HPDE6-E6E7 (cell line): ENCODE results near the gene GLB1L3.
A peak's percentile ranks its signal among the peaks of the same experiment; 100 is the strongest.
"Not testable (repeated sequence)": the region's sequence is repeated elsewhere in the genome, so short reads cannot be mapped to it uniquely, and the experiment has no call there.

Experiments
- DNase-seq: peaks from one replicate; pipeline ENCODE4 v3.0.0; 2011; ENCODE audit warnings: missing footprints; ENCODE audit errors: extremely low spot score

Gene GLB1L3

DNA sequence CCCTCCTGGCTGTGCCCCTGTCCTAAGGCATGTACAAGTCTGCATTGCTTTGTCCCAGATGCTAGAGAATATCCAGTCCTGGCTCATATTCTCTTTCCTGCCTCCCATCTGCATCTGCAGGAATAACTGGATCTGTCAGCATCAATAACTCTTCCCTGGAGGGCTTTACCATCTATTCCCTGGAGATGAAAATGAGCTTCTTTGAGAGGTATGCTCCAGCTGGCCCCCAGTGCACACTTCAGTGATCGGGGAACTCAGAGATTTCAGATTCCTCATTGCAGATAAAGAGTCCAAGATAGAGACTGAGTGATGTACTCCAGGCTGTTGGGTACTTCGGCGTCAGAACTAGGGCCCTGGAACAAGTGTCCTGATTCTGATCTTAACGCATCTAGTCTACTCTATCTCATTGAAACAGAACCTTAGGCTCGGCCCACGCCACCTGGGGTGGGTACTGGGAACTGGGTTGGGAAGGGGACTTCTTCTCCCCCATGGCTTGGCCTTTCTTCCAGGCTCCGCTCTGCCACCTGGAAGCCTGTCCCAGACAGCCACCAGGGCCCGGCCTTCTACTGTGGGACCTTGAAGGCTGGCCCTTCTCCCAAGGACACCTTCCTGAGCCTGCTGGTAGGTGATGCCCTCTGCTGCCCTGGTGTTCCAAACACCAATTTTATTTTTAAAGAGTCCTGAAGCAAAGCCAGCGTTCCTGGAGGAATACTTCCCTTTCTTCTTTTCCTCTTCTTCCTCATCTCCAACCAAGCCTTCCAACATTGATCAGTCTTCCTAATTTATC is 37.8 kb downstream of the GLB1L3 start:
- DNase-seq = no peak

DNA sequence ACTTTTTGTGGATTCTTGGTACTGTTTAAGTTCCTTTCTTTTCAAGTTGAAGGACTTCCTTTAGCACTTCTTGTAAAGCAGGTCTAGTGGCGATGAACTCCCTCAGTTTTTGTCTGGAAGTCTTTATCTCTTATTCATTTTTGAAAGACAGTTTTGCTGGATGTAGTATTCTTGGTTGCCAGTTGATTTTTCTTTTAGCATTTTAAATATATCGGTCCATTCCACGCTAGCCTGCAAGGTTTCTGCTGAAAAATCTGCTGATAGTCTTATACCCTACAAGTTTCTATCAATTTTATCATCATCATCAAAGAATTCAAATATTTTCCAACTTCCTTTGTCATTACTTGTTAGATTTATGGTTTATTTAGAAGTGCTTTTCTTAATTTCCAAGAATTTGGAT is 40.9 kb downstream of the GLB1L3 start:
- no peak for DNase-seq

DNA sequence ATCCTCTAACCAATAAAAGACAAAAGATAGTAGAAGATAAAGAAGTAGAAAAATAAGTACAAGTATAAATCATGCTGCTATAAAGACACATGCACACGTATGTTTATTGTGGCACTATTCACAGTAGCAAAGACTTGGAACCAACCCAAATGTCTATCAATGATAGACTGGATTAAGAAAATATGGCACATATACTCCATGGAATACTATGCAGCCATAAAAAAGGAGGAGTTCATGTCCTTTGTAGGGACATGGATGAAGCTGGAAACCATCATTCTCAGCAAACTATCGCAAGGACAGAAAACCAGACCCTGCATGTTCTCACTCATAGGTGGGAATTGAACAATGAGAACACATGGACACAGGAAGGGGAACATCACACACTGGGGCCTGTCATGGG is 45.2 kb downstream of the GLB1L3 start:
- DNase-seq = not testable (repeated sequence)

- DNase-seq = no peak
Measured at GRCh38 chr11:134322553-134322952, 46.4 kb downstream of the GLB1L3 start.

DNA sequence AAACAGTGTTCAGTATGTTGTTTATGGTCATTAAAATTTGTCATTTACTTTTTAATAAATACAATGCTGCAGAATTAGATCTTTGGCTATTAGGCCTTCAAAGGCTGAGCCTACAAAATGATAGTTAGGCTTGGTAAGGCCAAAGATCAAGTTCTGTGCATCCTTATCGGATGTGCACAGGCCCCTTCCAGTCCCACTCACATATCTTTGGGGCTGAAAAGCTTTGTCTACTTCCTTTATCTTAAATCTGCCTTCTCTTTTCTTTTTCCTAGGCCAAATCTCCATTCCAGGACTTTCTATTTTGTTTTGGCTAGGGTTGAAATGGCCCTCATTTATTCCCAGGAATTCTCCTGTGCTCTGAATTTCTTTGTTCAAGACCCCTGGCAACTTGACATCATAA is 52.3 kb downstream of the GLB1L3 start:
- DNase-seq = no peak

- no peak for DNase-seq
Measured at GRCh38 chr11:134330611-134331353, 54.6 kb downstream of the GLB1L3 start.

GRCh38 chr11:134331354-134332188 is 55.4 kb downstream of the GLB1L3 start, which contains the start of gene GLB1L2:
Gene GLB1L2 (plus strand): TSS chr11:134331988. CDS start chr11:134332062, 74 bp downstream.
- DNase-seq = peak; percentile 75

DNA sequence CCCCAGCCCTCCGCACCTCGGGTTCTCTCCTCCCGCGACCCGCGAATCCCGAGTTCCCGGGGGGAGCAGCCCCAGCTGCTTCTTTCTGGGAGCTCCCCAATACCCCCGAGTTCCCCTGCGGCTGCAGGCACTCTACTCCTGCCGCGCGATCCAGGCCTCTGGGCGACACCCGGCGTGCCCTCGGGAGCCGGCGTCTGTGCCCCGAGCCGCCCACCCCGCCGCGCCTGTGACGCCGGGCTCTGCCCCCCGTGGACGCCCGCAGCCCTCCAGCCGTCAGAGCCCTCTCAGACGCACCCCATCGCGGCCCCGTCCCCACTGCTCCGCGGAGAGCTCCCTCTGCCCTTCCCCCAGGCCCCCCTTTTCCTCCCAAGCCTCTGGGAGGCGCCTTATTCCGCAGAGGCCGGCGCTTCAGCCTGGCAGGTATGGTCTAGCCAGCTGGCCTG is 56.0 kb downstream of the GLB1L3 start:
- peak; percentile 6 for DNase-seq

- no peak for DNase-seq
Measured at GRCh38 chr11:134332782-134333181, 56.6 kb downstream of the GLB1L3 start.

GRCh38 chr11:134333312-134333711 is 57.1 kb downstream of the GLB1L3 start:
- no peak for DNase-seq

DNA sequence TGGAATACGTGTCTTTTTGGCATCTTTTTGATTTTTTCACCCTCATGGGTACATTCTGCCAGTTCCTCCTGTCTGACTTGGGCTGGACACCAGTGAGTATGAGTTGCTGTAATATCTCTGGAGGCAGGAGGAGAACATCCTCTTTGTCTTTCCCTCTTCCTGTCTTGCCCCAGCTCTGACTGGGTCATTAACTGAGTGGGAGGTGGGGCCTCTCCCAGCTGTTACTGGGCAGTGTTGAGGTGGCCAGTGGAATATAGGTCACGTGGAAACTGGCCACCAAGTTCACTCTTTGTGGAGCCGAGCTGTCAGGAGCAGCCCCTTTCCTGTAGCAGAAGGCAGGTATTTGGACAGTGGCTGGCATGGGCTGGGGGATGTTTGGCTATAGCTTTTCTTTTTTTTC is 57.8 kb downstream of the GLB1L3 start:
- DNase-seq = no peak

DNA sequence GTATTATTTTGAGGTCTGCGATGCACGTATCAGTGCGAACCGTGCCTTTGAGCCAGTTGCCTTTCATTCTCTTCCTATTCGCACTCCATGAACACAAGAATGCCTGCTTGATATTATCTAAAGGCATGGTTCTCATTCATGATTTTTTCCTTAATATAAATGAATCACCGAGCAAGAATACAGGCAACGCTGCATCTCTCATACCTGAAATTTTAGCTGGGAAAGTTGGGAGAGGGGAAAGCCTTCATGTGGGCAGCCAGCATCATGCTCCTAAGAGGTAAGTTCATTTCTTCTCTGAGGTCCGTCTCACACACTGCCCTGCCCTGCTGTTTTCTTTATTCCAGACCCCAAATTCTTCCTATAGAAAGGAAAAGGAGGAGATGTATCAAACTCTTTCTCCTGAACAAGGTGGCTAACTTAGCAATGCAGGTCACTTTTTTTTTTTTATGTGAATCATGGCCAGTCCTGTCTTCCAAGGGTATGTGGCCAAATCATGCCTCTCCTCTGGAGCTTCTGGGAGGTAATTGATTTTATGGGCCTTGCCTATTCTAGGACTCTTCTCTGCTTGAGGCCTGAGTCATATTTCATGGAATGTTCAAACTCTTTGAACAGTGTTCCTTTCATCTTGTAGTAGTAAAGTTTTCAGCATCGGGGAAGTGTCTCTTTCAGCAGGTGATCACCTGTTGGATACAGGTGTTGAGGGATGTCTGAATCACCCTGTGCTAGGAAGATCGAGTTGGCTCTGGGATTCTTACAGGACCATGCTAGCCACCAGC is 58.8 kb downstream of the GLB1L3 start:
- no peak for DNase-seq

GRCh38 chr11:134337051-134337450 is 60.9 kb downstream of the GLB1L3 start:
- no peak for DNase-seq

DNA sequence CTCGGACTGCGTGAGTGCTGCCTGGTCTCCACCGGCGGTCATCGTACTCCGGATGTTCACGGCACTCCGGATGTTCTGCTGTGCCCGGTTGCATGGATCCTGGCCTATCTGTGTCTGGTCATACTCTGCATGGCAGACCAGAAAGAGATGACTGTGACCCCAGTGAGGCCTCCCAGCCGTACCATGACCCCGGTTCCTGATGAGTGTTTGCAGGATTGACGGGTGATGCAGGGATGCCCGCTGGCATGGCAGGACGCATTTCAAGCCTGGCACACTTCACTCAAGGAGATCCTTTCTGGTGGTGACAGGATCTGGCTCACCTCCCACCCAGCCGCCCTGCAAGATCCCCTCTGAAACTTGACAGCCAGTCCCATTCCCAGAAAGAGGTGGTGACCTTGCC is 61.9 kb downstream of the GLB1L3 start:
- DNase-seq = no peak

DNA sequence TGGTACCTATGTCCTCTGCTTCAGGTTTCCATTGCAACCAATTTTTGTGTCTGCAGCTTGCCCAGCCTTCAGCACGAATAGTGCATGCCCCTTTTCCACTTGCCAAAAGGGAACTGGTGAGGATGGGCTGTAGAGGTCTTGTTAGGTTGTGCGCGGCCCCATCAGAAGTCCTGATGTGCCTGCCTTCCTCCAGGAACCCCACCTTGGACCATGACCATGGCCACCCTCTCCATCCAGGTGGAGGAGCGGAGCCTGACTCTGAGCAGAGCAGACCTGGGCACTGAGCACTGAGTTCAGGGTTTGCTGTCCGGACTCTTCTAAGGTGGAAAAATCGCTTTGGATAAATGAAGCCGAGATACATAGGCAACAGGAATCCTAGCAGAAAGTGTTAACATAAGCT is 62.5 kb downstream of the GLB1L3 start:
- no peak for DNase-seq

DNA sequence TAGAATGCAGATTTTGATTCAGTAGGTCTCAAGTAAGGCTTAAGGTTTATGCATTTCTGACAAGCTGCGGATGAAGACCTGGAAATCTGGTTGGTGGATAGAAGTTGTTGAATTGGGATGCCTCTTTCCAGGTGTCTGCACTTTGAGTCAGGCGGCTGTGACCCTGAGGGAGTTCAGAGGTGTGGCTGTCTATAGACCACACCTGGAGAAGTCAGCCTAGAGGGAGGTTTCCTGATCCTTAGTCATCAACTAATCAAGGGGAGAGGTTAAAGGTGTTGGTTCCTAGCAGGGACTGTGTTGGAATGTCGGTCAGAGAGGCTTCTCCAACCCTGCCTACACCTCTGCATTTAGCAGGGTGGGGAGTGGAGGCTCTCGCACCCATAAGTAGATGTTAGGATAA is 63.6 kb downstream of the GLB1L3 start:
- DNase-seq = peak; percentile 48

- DNase-seq = no peak
Measured at GRCh38 chr11:134340354-134340964, 64.3 kb downstream of the GLB1L3 start.

DNA sequence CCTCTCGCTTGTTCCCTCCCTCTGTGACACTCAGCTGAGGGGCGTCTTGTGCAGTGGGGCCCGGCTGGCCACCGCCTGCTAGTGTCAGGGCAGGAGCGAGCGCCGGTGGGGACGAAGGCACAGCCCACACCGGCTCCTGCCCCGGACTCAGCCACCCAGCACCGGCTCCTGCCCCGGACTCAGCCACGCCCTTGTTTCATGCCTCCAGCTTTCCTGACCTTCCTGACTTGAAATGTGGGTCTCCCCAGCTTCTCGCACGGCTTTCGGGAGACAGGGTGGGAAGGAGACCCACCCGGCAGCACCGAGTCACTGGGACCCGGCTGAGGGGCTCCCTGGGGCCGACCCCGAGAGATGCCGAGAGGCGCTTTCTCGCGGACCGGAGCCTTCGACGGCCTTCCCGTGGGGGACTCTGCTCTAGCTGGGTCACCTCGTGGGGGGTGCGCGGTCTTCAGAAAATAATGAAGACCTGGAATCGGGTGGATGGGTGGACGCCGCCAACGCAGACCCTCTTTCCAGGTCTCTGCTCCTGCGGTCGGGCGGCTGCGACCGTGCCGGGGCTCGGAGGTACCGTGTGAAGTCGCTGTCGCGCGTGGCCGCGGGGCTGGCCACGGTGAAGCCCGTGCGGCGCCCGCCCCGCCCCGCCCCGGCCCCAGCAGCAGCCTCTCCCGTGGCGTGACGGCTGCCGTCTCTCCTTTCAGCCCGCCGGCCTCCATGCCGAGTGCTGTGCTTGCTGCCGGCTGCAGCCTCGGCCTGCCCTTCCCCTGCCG is 65.8 kb downstream of the GLB1L3 start:
- no peak for DNase-seq

- no peak for DNase-seq
Measured at GRCh38 chr11:134342572-134343340, 66.6 kb downstream of the GLB1L3 start.
